ENCODE data around the gene SLC12A7. TPM values are rescaled to one million over a fixed set of nuclear protein-coding genes. Genes with fewer than 3 reads are reported as not detected.

The SLC12A7 gene
- total RNA-seq, 6 experiments from 2014 or later: 38.9 to 65.2 (median 53.3) TPM

DNA sequence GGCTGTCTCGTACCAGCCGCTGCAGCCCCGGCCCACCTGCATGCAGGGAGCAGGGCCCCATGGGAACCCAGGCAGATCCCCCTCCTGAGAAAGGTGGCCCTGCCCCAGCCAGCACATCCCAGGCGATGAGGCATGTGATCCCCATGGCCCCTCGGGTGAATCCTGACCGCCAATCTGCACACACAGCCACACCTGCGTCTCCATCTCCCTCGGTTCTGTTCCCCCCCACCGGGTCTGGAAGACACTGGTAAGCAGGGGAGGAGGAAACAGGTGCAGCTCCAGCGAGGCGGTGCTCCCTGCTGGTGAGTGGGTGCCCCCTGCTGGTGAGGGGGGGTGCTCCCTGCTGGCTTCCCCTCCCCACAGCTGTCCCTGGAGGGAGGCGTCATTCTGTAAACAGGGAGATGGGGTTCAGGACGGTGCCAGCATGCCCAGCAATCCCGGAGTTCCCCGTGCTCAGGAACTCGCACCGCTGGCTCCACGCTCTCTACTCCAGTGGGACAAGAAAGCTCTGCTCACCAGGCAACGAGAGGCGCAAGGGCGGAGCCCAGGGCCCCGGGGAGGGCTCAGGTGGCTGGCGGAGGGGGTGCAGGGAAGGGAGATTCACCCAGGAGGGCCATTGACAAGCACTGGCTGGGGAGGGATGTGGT, 28.4 kb upstream of the SLC12A7 start:
- Histone ChIP-seq H3K27me3 (no peaks in the 10 kb centered on the region), H3K36me3 (no peaks in the 10 kb centered on the region), H3K27ac (no peak overlapping the region), H3K4me3 (no peak overlapping the region), H3K4me1 (peaks cover 0 to 5% (median 0%) of the 10 kb centered on the region in 4 donors), H3K9me3 (no peaks in the 10 kb centered on the region)
- DNase-seq (peak; percentile 88 to 91 (median 89)), ATAC-seq (peak; percentile 92 to 94 (median 94))
- intact Hi-C loops (cut with DNase I): loop anchor here (5.0 to 10.0 kb wide), 2 partner anchors 205 to 218 kb away; no protein-coding TSS in a partner anchor
- TF ChIP-seq, protein P1, sequence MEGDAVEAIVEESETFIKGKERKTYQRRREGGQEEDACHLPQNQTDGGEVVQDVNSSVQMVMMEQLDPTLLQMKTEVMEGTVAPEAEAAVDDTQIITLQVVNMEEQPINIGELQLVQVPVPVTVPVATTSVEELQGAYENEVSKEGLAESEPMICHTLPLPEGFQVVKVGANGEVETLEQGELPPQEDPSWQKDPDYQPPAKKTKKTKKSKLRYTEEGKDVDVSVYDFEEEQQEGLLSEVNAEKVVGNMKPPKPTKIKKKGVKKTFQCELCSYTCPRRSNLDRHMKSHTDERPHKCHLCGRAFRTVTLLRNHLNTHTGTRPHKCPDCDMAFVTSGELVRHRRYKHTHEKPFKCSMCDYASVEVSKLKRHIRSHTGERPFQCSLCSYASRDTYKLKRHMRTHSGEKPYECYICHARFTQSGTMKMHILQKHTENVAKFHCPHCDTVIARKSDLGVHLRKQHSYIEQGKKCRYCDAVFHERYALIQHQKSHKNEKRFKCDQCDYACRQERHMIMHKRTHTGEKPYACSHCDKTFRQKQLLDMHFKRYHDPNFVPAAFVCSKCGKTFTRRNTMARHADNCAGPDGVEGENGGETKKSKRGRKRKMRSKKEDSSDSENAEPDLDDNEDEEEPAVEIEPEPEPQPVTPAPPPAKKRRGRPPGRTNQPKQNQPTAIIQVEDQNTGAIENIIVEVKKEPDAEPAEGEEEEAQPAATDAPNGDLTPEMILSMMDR (IDR thresholded peaks at IDR 0.05): peak; percentile 93 to 96 (median 95)
- no peak for TF ChIP-seq POLR2A (IDR thresholded peaks at IDR 0.05)
- 0% methylated on average over 4 of the region's 23 CpGs for WGBS (ENCODE audit: insufficient coverage, low coverage, low lambda C conversion rate, missing lambda C conversion rate)

DNA sequence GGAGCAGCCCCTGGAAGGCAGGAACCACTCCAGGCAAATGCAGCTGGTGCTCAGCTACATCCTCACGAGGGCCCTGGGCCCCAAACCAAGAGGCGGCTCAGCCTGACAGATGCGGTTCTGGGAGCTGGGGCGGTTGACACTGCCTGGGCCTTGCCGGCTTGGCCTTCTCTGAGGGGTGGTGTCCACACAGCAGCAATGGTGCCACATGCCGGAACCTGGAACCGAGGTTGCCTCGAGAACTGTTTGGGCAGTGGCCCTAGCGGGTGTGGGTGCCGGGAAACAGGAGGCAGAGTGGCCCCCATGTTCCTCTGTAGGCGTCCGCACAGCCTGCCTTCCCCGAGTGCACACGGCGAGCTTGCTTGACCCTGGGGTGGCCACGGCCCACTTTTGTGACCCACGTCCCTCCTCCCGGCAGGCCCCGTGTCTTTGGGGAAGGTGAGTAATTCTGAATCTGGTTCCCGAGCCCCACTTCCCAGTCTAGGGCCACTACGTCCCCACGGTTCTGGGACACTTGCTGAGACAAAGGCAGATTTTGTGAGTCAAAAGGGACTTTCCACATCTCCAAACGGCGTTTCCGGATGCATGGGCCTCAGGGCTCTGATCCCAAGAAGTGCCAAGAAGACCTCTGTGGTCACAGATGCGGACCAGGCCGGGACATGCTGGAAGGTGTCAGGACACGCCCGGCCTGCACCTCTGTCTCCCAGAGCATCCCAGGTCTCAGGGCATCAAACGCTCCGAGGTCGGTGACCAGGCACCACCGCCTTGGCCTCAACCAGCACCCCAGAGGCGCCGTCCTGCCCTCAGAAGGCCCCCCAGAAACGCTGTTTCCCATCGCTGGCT, 27.7 kb upstream of the SLC12A7 start:
- no peak for TF ChIP-seq POLR2A (IDR thresholded peaks at IDR 0.05)
- TF ChIP-seq, protein P1 (IDR thresholded peaks at IDR 0.05): no peak
- no peak overlapping the region for H3K4me3 ChIP-seq
- intact Hi-C loops (cut with DNase I): loop anchor here (5.0 to 10.0 kb wide), 2 partner anchors 205 to 217 kb away; no protein-coding TSS in a partner anchor
- H3K27me3 ChIP-seq: no peaks in the 10 kb centered on the region
- no peaks in the 10 kb centered on the region for H3K36me3 ChIP-seq
- DNase-seq (peak in 1 of 3 donors; percentile 52), ATAC-seq (peak in 1 of 4 donors; percentile 8)
- peaks cover 0 to 5% (median 0%) of the 10 kb centered on the region in 4 donors for H3K4me1 ChIP-seq
- H3K27ac ChIP-seq: no peak overlapping the region
- 67% methylated on average over 8 of the region's 37 CpGs for WGBS (ENCODE audit: insufficient coverage, low coverage, low lambda C conversion rate, missing lambda C conversion rate)
- no peaks in the 10 kb centered on the region for H3K9me3 ChIP-seq

- H3K9me3 ChIP-seq: no peaks in the 10 kb centered on the region
- no peaks in the 10 kb centered on the region for H3K36me3 ChIP-seq
- H3K4me3 ChIP-seq: no peak overlapping the region
- no peak for ATAC-seq
- no peak for DNase-seq
- intact Hi-C loops (cut with DNase I): no loop called here
- no peak for TF ChIP-seq POLR2A (IDR thresholded peaks at IDR 0.05)
- TF ChIP-seq, protein P1 (IDR thresholded peaks at IDR 0.05): no peak
- WGBS (ENCODE audit: insufficient coverage, low coverage, low lambda C conversion rate, missing lambda C conversion rate): 83% methylated on average over 7 of the region's 16 CpGs
- H3K4me1 ChIP-seq: peaks cover 0 to 5% (median 0%) of the 10 kb centered on the region in 4 donors
- H3K27me3 ChIP-seq: no peaks in the 10 kb centered on the region
- no peak overlapping the region for H3K27ac ChIP-seq
Observed at GRCh38 chr5:1138445-1139245, 26.8 kb upstream of the SLC12A7 start.

All from right lobe of liver (tissue), 6 donors.